Measurements from ENCODE around the gene LDLRAD3. TPM values are rescaled to one million over a fixed set of nuclear protein-coding genes. Genes with fewer than 3 reads are reported as not detected.

LDLRAD3 gene
- total RNA-seq, 1 donor from 2014 or later = 10.2 TPM

DNA sequence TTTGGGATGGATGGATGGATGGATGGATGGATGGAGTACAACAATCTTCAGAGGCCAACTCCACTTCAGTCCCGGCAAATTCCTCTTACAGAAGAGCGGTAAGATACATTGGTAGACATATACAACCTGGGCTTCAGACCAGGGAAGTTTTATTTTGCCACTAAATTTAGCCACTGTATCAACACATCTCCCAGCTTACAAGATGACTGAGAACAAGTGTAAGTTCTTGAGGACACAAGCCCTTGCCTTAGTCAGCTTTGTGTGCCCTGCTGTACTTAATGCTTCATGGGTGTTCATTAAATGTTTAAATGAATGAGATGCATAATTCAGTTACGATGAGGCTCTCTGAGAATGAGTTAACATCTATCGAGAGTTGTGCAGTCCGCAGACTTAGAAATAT, 217.7 kb downstream of the LDLRAD3 start:
- Histone ChIP-seq H3K36me3 (ENCODE audit: control insufficient read depth, insufficient read depth, low read length) (no peaks in the 10 kb centered on the region), H3K4me3 (ENCODE audit: low read depth, low read length) (no peak overlapping the region), H3K27me3 (ENCODE audit: control insufficient read depth, insufficient read depth, low read length) (no peaks in the 10 kb centered on the region)
- no peak for DNase-seq (ENCODE audit: low read depth)
- TF ChIP-seq, protein P1, sequence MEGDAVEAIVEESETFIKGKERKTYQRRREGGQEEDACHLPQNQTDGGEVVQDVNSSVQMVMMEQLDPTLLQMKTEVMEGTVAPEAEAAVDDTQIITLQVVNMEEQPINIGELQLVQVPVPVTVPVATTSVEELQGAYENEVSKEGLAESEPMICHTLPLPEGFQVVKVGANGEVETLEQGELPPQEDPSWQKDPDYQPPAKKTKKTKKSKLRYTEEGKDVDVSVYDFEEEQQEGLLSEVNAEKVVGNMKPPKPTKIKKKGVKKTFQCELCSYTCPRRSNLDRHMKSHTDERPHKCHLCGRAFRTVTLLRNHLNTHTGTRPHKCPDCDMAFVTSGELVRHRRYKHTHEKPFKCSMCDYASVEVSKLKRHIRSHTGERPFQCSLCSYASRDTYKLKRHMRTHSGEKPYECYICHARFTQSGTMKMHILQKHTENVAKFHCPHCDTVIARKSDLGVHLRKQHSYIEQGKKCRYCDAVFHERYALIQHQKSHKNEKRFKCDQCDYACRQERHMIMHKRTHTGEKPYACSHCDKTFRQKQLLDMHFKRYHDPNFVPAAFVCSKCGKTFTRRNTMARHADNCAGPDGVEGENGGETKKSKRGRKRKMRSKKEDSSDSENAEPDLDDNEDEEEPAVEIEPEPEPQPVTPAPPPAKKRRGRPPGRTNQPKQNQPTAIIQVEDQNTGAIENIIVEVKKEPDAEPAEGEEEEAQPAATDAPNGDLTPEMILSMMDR (IDR thresholded peaks at IDR 0.05; ENCODE audit: insufficient read depth, low read length, poor library complexity, severe bottlenecking) = no peak

DNA sequence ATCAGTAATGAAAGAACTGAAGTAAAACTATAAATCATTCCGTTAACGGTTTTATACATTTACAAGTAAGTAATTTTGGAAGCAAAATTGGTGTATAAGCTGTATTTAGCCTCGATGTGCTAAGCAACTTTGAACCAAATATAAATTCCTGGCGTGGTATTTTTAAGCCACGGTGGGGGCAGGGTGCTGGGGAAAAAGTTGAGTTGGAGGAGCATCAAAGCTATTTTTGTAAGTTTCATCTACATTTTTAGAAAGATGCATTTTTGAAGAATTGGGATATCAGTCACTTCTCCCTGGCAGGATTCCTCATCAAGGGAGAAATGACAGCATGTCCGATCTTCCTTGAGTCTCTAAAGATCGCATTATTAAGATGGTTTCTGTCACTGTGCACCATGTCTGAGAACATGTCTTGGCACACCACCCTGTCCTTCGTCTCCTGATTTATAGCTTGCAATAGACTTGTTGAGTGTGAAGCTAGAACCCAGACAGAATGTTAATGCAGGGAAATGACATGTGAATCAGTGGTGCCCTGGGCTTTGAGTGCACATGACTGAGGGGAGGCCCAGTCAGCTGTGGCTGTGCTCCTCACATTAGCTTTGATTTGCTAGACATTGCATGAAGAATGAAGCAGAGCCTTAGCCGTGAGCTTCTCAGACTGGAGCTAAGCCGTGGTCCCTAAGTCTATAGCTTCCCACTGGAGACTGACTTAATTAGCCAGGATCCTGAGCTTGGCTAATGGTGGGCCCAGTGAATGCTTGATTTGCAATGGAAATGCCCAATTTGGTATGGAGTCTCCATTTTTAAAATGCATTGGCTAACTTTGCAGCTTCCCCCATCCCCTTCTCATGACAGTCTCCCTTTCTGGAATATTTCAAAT, 218.4 kb downstream of the LDLRAD3 start:
- TF ChIP-seq, protein P1 (IDR thresholded peaks at IDR 0.05; ENCODE audit: insufficient read depth, low read length, poor library complexity, severe bottlenecking) = no peak
- Histone ChIP-seq H3K4me3 (ENCODE audit: low read depth, low read length) (no peak overlapping the region), H3K27me3 (ENCODE audit: control insufficient read depth, insufficient read depth, low read length) (no peaks in the 10 kb centered on the region), H3K36me3 (ENCODE audit: control insufficient read depth, insufficient read depth, low read length) (no peaks in the 10 kb centered on the region)
- no peak for DNase-seq (ENCODE audit: low read depth)

- no peak for DNase-seq (ENCODE audit: low read depth)
- TF ChIP-seq, protein P1 (IDR thresholded peaks at IDR 0.05; ENCODE audit: insufficient read depth, low read length, poor library complexity, severe bottlenecking) = no peak
- no peaks in the 10 kb centered on the region for H3K36me3 ChIP-seq (ENCODE audit: control insufficient read depth, insufficient read depth, low read length)
- no peaks in the 10 kb centered on the region for H3K27me3 ChIP-seq (ENCODE audit: control insufficient read depth, insufficient read depth, low read length)
- no peak overlapping the region for H3K4me3 ChIP-seq (ENCODE audit: low read depth, low read length)
Observed at GRCh38 chr11:36162883-36163434, 219.1 kb downstream of the LDLRAD3 start.

- H3K36me3 ChIP-seq (ENCODE audit: control insufficient read depth, insufficient read depth, low read length) = no peaks in the 10 kb centered on the region
- H3K4me3 ChIP-seq (ENCODE audit: low read depth, low read length) = no peak overlapping the region
- TF ChIP-seq, protein P1 (IDR thresholded peaks at IDR 0.05; ENCODE audit: insufficient read depth, low read length, poor library complexity, severe bottlenecking) = no peak
- H3K27me3 ChIP-seq (ENCODE audit: control insufficient read depth, insufficient read depth, low read length) = no peaks in the 10 kb centered on the region
- DNase-seq (ENCODE audit: low read depth) = no peak
Observed at GRCh38 chr11:36164506-36165250, 220.8 kb downstream of the LDLRAD3 start.

DNA sequence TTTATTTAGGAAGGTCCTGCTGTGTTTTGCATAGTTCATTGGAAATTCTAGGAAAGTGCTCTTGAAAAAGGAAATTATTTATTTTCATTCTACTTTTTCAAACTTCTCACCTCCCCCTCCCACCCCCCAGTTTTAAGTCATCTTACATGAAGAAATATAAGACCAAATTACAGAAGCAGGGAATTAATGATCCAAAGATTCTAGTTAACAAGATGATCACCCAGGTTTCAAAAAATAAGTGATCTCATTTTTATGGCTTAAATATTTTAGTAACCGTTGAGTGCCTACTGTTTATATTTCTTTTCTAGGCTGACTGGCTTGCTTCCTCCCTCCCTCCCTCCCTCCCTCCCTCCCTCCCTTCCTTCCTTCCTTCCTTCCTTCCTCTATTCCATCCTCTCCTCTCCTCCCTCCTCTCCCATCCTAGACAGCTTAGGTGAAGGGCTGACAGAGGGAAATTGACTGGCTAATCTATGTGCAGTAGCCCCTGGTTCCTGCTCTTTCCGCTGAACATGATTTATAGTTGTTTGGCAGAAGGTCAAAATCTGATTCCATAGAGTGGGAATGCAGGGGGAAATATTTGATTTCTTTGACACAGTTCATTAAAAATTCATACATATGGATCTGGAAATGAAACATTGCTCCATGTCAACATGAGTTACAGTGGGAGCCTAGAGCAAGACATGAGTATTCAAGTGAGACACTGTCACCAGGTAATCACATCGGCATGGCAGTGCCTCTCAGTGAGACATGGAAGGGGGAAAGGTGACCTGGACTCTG, 221.9 kb downstream of the LDLRAD3 start:
- H3K36me3 ChIP-seq (ENCODE audit: control insufficient read depth, insufficient read depth, low read length) = no peaks in the 10 kb centered on the region
- H3K27me3 ChIP-seq (ENCODE audit: control insufficient read depth, insufficient read depth, low read length) = no peaks in the 10 kb centered on the region
- TF ChIP-seq, protein P1 (IDR thresholded peaks at IDR 0.05; ENCODE audit: insufficient read depth, low read length, poor library complexity, severe bottlenecking) = no peak
- no peak for DNase-seq (ENCODE audit: low read depth)
- H3K4me3 ChIP-seq (ENCODE audit: low read depth, low read length) = no peak overlapping the region

All from kidney epithelial cell (primary cell).